ENCODE measurements around the gene FTCD. TPM values are rescaled to one million over a fixed set of nuclear protein-coding genes. Genes with fewer than 3 reads are reported as not detected.
A peak's percentile ranks its signal among the peaks of the same experiment; 100 is the strongest.

The FTCD gene
- total RNA-seq, 1 donor from 2014 or later = 8.8 TPM

- Mint-ChIP-seq H3K27me3 (ENCODE audit: low read depth) (no peaks in the 10 kb centered on the region), H3K27ac (no peak overlapping the region), H3K4me1 (no peaks in the 10 kb centered on the region), H3K4me3 (no peak overlapping the region), H3K9me3 (peaks cover 6% of the 10 kb centered on the region), H3K36me3 (peaks cover 44% of the 10 kb centered on the region)
- TF ChIP-seq CTCF (IDR thresholded peaks at IDR 0.05; ENCODE audit: unreplicated experiment) = no peak
- DNase-seq (ENCODE audit: low spot score in 2 of 2, unreplicated experiment in 2 of 2) = no peak
Observed at GRCh38 chr21:46199436-46200373, 44.3 kb upstream of the FTCD start.

GRCh38 chr21:46196733-46197132, 41.4 kb upstream of the FTCD start:
- no peak overlapping the region for H3K27ac Mint-ChIP-seq
- H3K27me3 Mint-ChIP-seq (ENCODE audit: low read depth) = no peaks in the 10 kb centered on the region
- peak in 1 of 2 experiments; percentile 22 for DNase-seq (ENCODE audit: low spot score in 2 of 2, unreplicated experiment in 2 of 2)
- H3K4me1 Mint-ChIP-seq = no peaks in the 10 kb centered on the region
- H3K9me3 Mint-ChIP-seq = peaks cover 6% of the 10 kb centered on the region
- no peak for TF ChIP-seq CTCF (IDR thresholded peaks at IDR 0.05; ENCODE audit: unreplicated experiment)
- H3K36me3 Mint-ChIP-seq = peaks cover 50% of the 10 kb centered on the region
- H3K4me3 Mint-ChIP-seq = no peak overlapping the region

- no peaks in the 10 kb centered on the region for H3K4me1 Mint-ChIP-seq
- H3K36me3 Mint-ChIP-seq = peaks cover 48% of the 10 kb centered on the region
- peaks cover 6% of the 10 kb centered on the region for H3K9me3 Mint-ChIP-seq
- H3K27me3 Mint-ChIP-seq (ENCODE audit: low read depth) = no peaks in the 10 kb centered on the region
- TF ChIP-seq CTCF (IDR thresholded peaks at IDR 0.05; ENCODE audit: unreplicated experiment) = no peak
- peak in 1 of 2 experiments; percentile 17 for DNase-seq (ENCODE audit: low spot score in 2 of 2, unreplicated experiment in 2 of 2)
- no peak overlapping the region for H3K4me3 Mint-ChIP-seq
- H3K27ac Mint-ChIP-seq = no peak overlapping the region
Observed at GRCh38 chr21:46195595-46196195, 40.3 kb upstream of the FTCD start.

GRCh38 chr21:46194374-46195334, 39.3 kb upstream of the FTCD start:
- Mint-ChIP-seq H3K27ac (no peak overlapping the region), H3K9me3 (peaks cover 4% of the 10 kb centered on the region), H3K4me1 (no peaks in the 10 kb centered on the region), H3K27me3 (ENCODE audit: low read depth) (no peaks in the 10 kb centered on the region), H3K36me3 (peaks cover 39% of the 10 kb centered on the region), H3K4me3 (no peak overlapping the region)
- peak in 1 of 2 experiments; percentile 32 for DNase-seq (ENCODE audit: low spot score in 2 of 2, unreplicated experiment in 2 of 2)
- no peak for TF ChIP-seq CTCF (IDR thresholded peaks at IDR 0.05; ENCODE audit: unreplicated experiment)

- DNase-seq (ENCODE audit: low spot score in 2 of 2, unreplicated experiment in 2 of 2) = no peak
- Mint-ChIP-seq H3K4me3 (no peak overlapping the region), H3K4me1 (peaks cover 6% of the 10 kb centered on the region), H3K27ac (no peak overlapping the region), H3K27me3 (ENCODE audit: low read depth) (no peaks in the 10 kb centered on the region), H3K9me3 (no peaks in the 10 kb centered on the region), H3K36me3 (peaks cover 31% of the 10 kb centered on the region)
- no peak for TF ChIP-seq CTCF (IDR thresholded peaks at IDR 0.05; ENCODE audit: unreplicated experiment)
Observed at GRCh38 chr21:46193829-46194373, 38.5 kb upstream of the FTCD start.
